Panc1 (cell line): ENCODE data around the gene CDKAL1. TPM values are rescaled to one million over a fixed set of nuclear protein-coding genes. Genes with fewer than 3 reads are reported as not detected.

Experiments
- ATAC-seq: fragments of 200-7000 bp; cut with Tn5 transposase; 2 replicates; pipeline ENCODE4 v1.9.1; 2020; ENCODE audit warnings: mild to moderate bottlenecking, moderate library complexity
- BruUV-seq: library from RNA; stranded (reverse); fragments of 400-500 nt; replicated peaks from 2 replicates; lab custom pipeline; 2021; lab: Mats Ljungman, UMichigan
- CTCF ChIA-PET: fragments of 300-600 bp; sonication (Branson Sonifier 250); formaldehyde crosslinking; loops from one replicate; lab custom pipeline; 2022; ENCODE audit warnings: antibody characterized with exemption; lab: Charles Lee
- POLR2A ChIA-PET: fragments of 300-600 bp; sonication (Branson Sonifier 250); formaldehyde crosslinking; loops from one replicate; lab custom pipeline; 2022; ENCODE audit warnings: antibody characterized with exemption; lab: Charles Lee
- DNase-seq: peaks from one replicate; pipeline ENCODE4 v3.0.0-alpha.2; 2010; ENCODE audit warnings: low read depth, low spot score
- H3K27ac ChIP-seq: 2 replicates; pipeline ENCODE4 v1.5.1; 2011; ENCODE audit warnings: mild to moderate bottlenecking, low read length, inconsistent platforms
- H3K27me3 ChIP-seq: fragments of 200-500 bp; sonication (Bioruptor generic); 2 replicates; pipeline ENCODE4 v1.6.0; 2014; ENCODE audit warnings: low read length, inconsistent platforms; ENCODE audit not compliant: control insufficient read depth, insufficient read depth
- H3K36me3 ChIP-seq: fragments of 200-500 bp; sonication (Bioruptor generic); 2 replicates; pipeline ENCODE4 v1.5.1; 2014; ENCODE audit warnings: inconsistent platforms, mild to moderate bottlenecking, low read length, moderate library complexity; ENCODE audit not compliant: control insufficient read depth, insufficient read depth
- H3K4me1 ChIP-seq: 2 replicates; pipeline ENCODE4 v1.5.1; 2011; ENCODE audit warnings: inconsistent platforms, mild to moderate bottlenecking, low read length, moderate library complexity; ENCODE audit not compliant: control insufficient read depth, insufficient read depth
- H3K4me3 ChIP-seq, 2 experiments: 2 replicates each; pipeline ENCODE4 v1.5.1; 2011 to 2012; ENCODE audit warnings: low read depth in 2 of 2, low read length in 2 of 2, mild to moderate bottlenecking in 2 of 2, inconsistent platforms in 1 of 2, moderate library complexity in 1 of 2
- H3K9me3 ChIP-seq: fragments of 200-500 bp; sonication (Bioruptor generic); 2 replicates; pipeline ENCODE4 v1.5.1; 2014; ENCODE audit warnings: low read depth, mild to moderate bottlenecking, inconsistent platforms, low read length, moderate library complexity; ENCODE audit not compliant: control insufficient read depth, insufficient read depth
- POLR2AphosphoS5 ChIP-seq: IDR thresholded peaks from 2 replicates; pipeline ENCODE4 v1.6.1; 2012; ENCODE audit warnings: mild to moderate bottlenecking, low read depth, low read length, moderate library complexity
- SIN3A ChIP-seq: IDR thresholded peaks from 2 replicates; pipeline ENCODE4 v1.6.1; 2012; ENCODE audit warnings: low read depth, mild to moderate bottlenecking, low read length, moderate library complexity, borderline replicate concordance; ENCODE audit not compliant: insufficient read depth
- TCF7L2 ChIP-seq: IDR thresholded peaks from 2 replicates; pipeline ENCODE4 v1.6.1; 2011; ENCODE audit warnings: mild to moderate bottlenecking, low read depth, low read length, inconsistent platforms
- in situ Hi-C: cut with HindIII; loops from 2 replicates; pipeline ENCODE4 v1.10.0; 2016; ENCODE audit warnings: low sequenced_read_pairs, low pct_unique_long_range_greater_than_20kb
- intact Hi-C: fragments of 100-400 bp; cut with micrococcal nuclease; formaldehyde crosslinking; loops from one replicate; pipeline ENCODE4 v1.10.0; 2022; ENCODE audit not compliant: unreplicated experiment
- total RNA-seq: library from RNA; stranded (reverse); gene quantifications from one replicate; pipeline ENCODE4 v1.2.1, GENCODE V29; 2021; ENCODE audit not compliant: unreplicated experiment
- TF ChIP-seq, protein P1 (sequence below), 2 experiments: IDR thresholded peaks; 2 replicates each; pipeline ENCODE4 v1.6.1; 2011 to 2012; ENCODE audit warnings: low read depth in 2 of 2, control low read depth in 1 of 2, low read length in 1 of 2, mild to moderate bottlenecking in 1 of 2, moderate library complexity in 1 of 2; ENCODE audit not compliant: insufficient read depth in 1 of 2
- TF ChIP-seq, protein P2 (sequence below): fragments of 450-650 bp; IDR thresholded peaks from 2 replicates; pipeline ENCODE4 v1.5.1; 2017; ENCODE audit warnings: mild to moderate bottlenecking

CDKAL1 gene
- total RNA-seq, 1 experiment from 2014 or later = 14.5 TPM

DNA sequence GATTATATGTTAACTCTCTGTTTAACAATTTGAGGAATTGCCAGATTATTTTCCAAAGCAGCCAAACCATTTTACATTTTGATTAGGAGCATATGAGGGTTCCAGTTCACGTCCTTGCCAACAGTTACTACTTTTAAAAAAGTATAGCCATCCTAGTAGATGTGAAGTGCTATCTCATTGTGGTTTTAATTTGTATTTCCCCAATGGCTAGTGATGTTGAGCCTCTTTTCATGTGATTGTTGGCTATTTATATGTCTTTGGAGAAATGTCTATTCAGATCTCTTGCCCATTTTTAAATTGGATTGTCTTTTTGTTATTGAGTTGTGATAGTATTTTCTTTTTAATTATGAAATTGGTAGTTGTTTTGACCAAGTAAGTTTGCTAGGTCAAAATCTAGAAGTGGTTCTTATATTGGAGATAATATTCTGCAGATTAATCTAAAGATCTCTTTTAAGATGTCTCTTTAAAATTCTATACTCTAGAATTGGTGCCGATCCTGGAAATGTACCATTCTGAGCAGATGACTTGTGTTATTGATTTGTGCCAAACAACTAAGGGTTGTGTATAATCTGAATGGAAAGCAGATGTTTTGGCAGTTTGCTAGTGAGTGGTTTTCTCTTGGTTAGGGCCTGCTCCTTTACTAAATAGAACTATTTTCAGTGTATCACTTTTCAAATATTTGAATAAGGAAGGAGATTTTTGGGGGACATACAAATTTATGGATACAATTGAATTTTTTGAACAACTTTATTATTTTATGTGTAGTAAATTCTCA is 99.5 kb downstream of the CDKAL1 start:
- Histone ChIP-seq H3K4me3 (no peak overlapping the region), H3K27me3 (no peaks in the 10 kb centered on the region), H3K36me3 (no peaks in the 10 kb centered on the region), H3K4me1 (no peaks in the 10 kb centered on the region), H3K27ac (no peak overlapping the region), H3K9me3 (no peaks in the 10 kb centered on the region)
- ChIA-PET POLR2A (no interaction called here), CTCF (no interaction called here)
- in situ Hi-C loops (no loop called here), intact Hi-C loops (no loop called here)
- BruUV-seq = no TSS peak
- TF ChIP-seq, protein P1, sequence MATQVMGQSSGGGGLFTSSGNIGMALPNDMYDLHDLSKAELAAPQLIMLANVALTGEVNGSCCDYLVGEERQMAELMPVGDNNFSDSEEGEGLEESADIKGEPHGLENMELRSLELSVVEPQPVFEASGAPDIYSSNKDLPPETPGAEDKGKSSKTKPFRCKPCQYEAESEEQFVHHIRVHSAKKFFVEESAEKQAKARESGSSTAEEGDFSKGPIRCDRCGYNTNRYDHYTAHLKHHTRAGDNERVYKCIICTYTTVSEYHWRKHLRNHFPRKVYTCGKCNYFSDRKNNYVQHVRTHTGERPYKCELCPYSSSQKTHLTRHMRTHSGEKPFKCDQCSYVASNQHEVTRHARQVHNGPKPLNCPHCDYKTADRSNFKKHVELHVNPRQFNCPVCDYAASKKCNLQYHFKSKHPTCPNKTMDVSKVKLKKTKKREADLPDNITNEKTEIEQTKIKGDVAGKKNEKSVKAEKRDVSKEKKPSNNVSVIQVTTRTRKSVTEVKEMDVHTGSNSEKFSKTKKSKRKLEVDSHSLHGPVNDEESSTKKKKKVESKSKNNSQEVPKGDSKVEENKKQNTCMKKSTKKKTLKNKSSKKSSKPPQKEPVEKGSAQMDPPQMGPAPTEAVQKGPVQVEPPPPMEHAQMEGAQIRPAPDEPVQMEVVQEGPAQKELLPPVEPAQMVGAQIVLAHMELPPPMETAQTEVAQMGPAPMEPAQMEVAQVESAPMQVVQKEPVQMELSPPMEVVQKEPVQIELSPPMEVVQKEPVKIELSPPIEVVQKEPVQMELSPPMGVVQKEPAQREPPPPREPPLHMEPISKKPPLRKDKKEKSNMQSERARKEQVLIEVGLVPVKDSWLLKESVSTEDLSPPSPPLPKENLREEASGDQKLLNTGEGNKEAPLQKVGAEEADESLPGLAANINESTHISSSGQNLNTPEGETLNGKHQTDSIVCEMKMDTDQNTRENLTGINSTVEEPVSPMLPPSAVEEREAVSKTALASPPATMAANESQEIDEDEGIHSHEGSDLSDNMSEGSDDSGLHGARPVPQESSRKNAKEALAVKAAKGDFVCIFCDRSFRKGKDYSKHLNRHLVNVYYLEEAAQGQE (IDR thresholded peaks at IDR 0.05; ENCODE audit: insufficient read depth in 1 of 2, low read depth in 2 of 2, low read length in 1 of 2) = no peak
- TF ChIP-seq, protein P2, sequence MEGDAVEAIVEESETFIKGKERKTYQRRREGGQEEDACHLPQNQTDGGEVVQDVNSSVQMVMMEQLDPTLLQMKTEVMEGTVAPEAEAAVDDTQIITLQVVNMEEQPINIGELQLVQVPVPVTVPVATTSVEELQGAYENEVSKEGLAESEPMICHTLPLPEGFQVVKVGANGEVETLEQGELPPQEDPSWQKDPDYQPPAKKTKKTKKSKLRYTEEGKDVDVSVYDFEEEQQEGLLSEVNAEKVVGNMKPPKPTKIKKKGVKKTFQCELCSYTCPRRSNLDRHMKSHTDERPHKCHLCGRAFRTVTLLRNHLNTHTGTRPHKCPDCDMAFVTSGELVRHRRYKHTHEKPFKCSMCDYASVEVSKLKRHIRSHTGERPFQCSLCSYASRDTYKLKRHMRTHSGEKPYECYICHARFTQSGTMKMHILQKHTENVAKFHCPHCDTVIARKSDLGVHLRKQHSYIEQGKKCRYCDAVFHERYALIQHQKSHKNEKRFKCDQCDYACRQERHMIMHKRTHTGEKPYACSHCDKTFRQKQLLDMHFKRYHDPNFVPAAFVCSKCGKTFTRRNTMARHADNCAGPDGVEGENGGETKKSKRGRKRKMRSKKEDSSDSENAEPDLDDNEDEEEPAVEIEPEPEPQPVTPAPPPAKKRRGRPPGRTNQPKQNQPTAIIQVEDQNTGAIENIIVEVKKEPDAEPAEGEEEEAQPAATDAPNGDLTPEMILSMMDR = no peak
- TF ChIP-seq POLR2AphosphoS5 (no peak), SIN3A (no peak), TCF7L2 (no peak)
- no peak for ATAC-seq
- no peak for DNase-seq

DNA sequence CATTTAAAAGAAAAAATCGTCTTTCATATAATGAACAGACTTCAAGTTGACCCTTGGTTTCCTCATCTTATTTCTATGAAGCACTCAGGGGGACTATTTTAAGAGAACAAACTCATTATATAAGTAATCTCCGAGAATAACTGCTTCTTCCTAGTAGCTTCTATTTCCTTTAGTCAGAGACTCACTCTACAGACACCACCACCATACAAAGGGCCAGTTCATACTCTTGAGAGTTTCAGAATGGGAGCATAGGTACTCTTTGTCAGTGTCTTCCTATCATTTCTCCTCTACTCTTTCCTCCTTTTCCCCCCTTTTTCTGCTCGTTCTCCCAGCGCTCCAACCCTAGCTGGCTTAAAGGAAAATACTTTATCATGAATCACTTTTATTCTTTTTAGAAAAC is 104.9 kb downstream of the CDKAL1 start:
- Histone ChIP-seq H3K9me3 (no peaks in the 10 kb centered on the region), H3K36me3 (no peaks in the 10 kb centered on the region), H3K4me3 (no peak overlapping the region), H3K27ac (no peak overlapping the region), H3K27me3 (no peaks in the 10 kb centered on the region), H3K4me1 (no peaks in the 10 kb centered on the region)
- CTCF ChIA-PET = no interaction called here
- DNase-seq (no peak), ATAC-seq (no peak)
- intact Hi-C loops = no loop called here
- POLR2A ChIA-PET = interaction anchor here (0.6 kb wide), 1 partner anchor 17 kb away, joined by 8 read pairs; no protein-coding TSS in a partner anchor
- TF ChIP-seq, protein P2 = no peak
- TF ChIP-seq SIN3A (no peak), POLR2AphosphoS5 (no peak), TCF7L2 (no peak)
- TF ChIP-seq, protein P1 (IDR thresholded peaks at IDR 0.05; ENCODE audit: insufficient read depth in 1 of 2, low read depth in 2 of 2, low read length in 1 of 2) = no peak
- in situ Hi-C loops = no loop called here
- no TSS peak for BruUV-seq
